NCI-H128 (cell line): ENCODE data around the gene MYO5C.
A peak's percentile ranks its signal among the peaks of the same experiment; 100 is the strongest.

ENCODE experiments used
- DNase-seq: peaks from one replicate; lab custom pipeline; 2025; ENCODE audit not compliant: unreplicated experiment; lab: John Stamatoyannopoulos, UW

Gene MYO5C

GRCh38 chr15:52278636-52279367 is 16.8 kb downstream of the MYO5C start:
- DNase-seq, result no peak

GRCh38 chr15:52278135-52278534 is 17.5 kb downstream of the MYO5C start:
- no peak for DNase-seq

GRCh38 chr15:52277575-52277974 is 18.0 kb downstream of the MYO5C start:
- no peak for DNase-seq

- no peak for DNase-seq
Observed at GRCh38 chr15:52276256-52276770, 19.3 kb downstream of the MYO5C start.

GRCh38 chr15:52263563-52264282 is 31.9 kb downstream of the MYO5C start:
- no peak for DNase-seq

- no peak for DNase-seq
Observed at GRCh38 chr15:52262364-52262763, 33.2 kb downstream of the MYO5C start.

GRCh38 chr15:52261498-52262242 is 33.9 kb downstream of the MYO5C start:
- no peak for DNase-seq

- DNase-seq, result no peak
Observed at GRCh38 chr15:52261026-52261425, 34.6 kb downstream of the MYO5C start.

GRCh38 chr15:52259503-52259902 is 36.1 kb downstream of the MYO5C start:
- no peak for DNase-seq

- DNase-seq, result no peak
Observed at GRCh38 chr15:52258461-52258860, 37.1 kb downstream of the MYO5C start.

GRCh38 chr15:52257734-52258062 is 37.9 kb downstream of the MYO5C start:
- no peak for DNase-seq

GRCh38 chr15:52256930-52257733 is 38.5 kb downstream of the MYO5C start:
- DNase-seq, result no peak

GRCh38 chr15:52256366-52256765 is 39.2 kb downstream of the MYO5C start:
- peak; percentile 16 for DNase-seq

GRCh38 chr15:52255935-52256334 is 39.7 kb downstream of the MYO5C start:
- no peak for DNase-seq

GRCh38 chr15:52255008-52255407 is 40.6 kb downstream of the MYO5C start:
- DNase-seq, result no peak

GRCh38 chr15:52254391-52254790 is 41.2 kb downstream of the MYO5C start:
- no peak for DNase-seq

GRCh38 chr15:52252781-52253180 is 42.8 kb downstream of the MYO5C start:
- DNase-seq, result no peak

- DNase-seq, result no peak
Observed at GRCh38 chr15:52251144-52251860, 44.3 kb downstream of the MYO5C start.

- no peak for DNase-seq
Observed at GRCh38 chr15:52247461-52247860, 48.1 kb downstream of the MYO5C start.

- DNase-seq, result no peak
Observed at GRCh38 chr15:52246686-52247431, 48.7 kb downstream of the MYO5C start.
